Testis (tissue), 3 donors: ENCODE measurements around the gene UGT1A9. TPM values are rescaled to one million over a fixed set of nuclear protein-coding genes. Genes with fewer than 3 reads are reported as not detected.

Source experiments
- DNase-seq: peaks from one replicate; pipeline ENCODE4 v3.0.0-alpha.2; 2019
- H3K27ac ChIP-seq, 2 donors: fragments of 200-600 bp; sonication (generic); one replicate each; pipeline ENCODE4 v1.5.1; 2019
- H3K27me3 ChIP-seq: fragments of 200-600 bp; sonication (generic); one replicate; pipeline ENCODE4 v1.5.1; 2019
- H3K36me3 ChIP-seq: fragments of 200-600 bp; sonication (generic); one replicate; pipeline ENCODE4 v1.5.1; 2017; ENCODE audit warnings: low read depth; ENCODE audit errors: missing control alignments
- H3K4me1 ChIP-seq: fragments of 200-600 bp; sonication (generic); one replicate; pipeline ENCODE4 v1.5.1; 2019
- H3K4me3 ChIP-seq, 2 donors: fragments of 200-600 bp; sonication (generic); one replicate each; pipeline ENCODE4 v1.5.1; 2017 to 2019
- H3K9me3 ChIP-seq: fragments of 200-600 bp; sonication (generic); one replicate; pipeline ENCODE4 v1.5.1; 2017
- POLR2A ChIP-seq: fragments of 450-650 bp; IDR thresholded peaks from one replicate; pipeline ENCODE4 v1.6.1; 2017; ENCODE audit warnings: antibody characterized with exemption, mild to moderate bottlenecking, moderate library complexity
- WGBS, 2 donors: methylation state at CpG; one replicate each; pipeline ENCODE4 v1.1.5; 2018; 5-methylcytosine and 5-hydroxymethylcytosine counted together
- intact Hi-C: fragments of 100-400 bp; cut with DNase I; formaldehyde crosslinking; loops from one replicate; pipeline ENCODE4 v1.15.1; 2023; ENCODE audit warnings: low total_unique reads
- polyA plus RNA-seq: library from polyadenylated mRNA; stranded (reverse); fragments of 350-450 nt; fragmentation: Illumina TruSeq; extraction: RNeasy Lipid Tissue Mini Kit (QIAGEN cat#74804); gene quantifications from one replicate; pipeline ENCODE4 v1.2.3, GENCODE V29; 2014; ENCODE audit warnings: low read depth, low replicate concordance; ENCODE audit not compliant: insufficient read depth
- total RNA-seq, 2 donors: library from RNA; depleted of rRNA; stranded (reverse); fragments of >200 nt; gene quantifications; one replicate each; pipeline ENCODE4 v1.2.3, GENCODE V29; 2016
- TF ChIP-seq, protein P1 (sequence below), 3 experiments: fragments of 450-650 bp in 2 of 3; fragments of 200-600 bp in 1 of 3; sonication (generic) in 1 of 3; IDR thresholded peaks; one replicate each; pipeline ENCODE4 v1.5.1; 2016 to 2019; ENCODE audit warnings: antibody characterized with exemption in 3 of 3, mild to moderate bottlenecking in 2 of 3, moderate library complexity in 1 of 3

Gene UGT1A9
- total and polyA plus RNA-seq, 3 donors from 2014 or later, result not detected

DNA sequence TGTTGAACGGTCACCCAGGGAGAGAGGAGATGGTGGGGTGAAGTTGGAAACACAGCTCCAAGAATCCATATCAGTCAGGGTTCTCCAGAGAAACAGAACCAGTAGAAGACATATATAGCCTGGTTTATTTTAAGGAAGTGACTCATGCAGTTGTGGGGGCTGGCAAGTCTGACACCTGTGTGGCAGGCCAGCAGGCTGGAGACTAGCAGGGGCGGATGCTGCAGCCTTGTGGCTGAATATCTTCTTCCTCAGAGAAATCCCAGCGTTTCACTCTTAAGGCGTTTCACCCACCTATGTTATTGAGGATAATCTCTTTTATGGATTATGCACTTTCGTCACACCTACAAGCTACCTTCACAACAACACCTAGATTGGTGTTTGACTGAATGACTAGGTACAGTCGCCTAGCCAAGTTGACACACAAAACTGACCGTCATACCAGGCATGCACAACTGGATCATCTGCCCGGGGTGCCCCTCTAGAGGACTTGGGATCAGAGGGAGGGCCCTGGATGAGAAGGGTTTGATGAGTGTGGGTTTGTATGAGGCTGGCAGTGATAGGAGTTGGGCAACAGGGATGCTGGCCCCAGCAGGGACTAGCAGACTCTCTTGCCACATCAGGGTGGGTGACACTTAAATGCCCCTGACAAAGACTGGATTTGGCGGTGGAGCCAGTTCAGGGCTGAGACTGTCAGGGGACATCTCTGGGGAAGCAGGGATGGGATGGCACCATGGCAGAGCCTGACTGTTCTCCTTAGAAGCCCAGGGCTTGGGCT lies 129.8 kb downstream of the UGT1A9 start:
- 71 to 85% methylated on average over 9 of the region's 9 CpGs for WGBS, 2 donors
- TF ChIP-seq POLR2A, result no peak
- TF ChIP-seq, protein P1, sequence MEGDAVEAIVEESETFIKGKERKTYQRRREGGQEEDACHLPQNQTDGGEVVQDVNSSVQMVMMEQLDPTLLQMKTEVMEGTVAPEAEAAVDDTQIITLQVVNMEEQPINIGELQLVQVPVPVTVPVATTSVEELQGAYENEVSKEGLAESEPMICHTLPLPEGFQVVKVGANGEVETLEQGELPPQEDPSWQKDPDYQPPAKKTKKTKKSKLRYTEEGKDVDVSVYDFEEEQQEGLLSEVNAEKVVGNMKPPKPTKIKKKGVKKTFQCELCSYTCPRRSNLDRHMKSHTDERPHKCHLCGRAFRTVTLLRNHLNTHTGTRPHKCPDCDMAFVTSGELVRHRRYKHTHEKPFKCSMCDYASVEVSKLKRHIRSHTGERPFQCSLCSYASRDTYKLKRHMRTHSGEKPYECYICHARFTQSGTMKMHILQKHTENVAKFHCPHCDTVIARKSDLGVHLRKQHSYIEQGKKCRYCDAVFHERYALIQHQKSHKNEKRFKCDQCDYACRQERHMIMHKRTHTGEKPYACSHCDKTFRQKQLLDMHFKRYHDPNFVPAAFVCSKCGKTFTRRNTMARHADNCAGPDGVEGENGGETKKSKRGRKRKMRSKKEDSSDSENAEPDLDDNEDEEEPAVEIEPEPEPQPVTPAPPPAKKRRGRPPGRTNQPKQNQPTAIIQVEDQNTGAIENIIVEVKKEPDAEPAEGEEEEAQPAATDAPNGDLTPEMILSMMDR (IDR thresholded peaks at IDR 0.05), result no peak
- peak; percentile 6 for DNase-seq
- Histone ChIP-seq H3K4me1 (no peaks in the 10 kb centered on the region), H3K27ac (no peak overlapping the region), H3K27me3 (no peaks in the 10 kb centered on the region), H3K4me3 (no peak overlapping the region), H3K36me3 (no peaks in the 10 kb centered on the region), H3K9me3 (no peaks in the 10 kb centered on the region)
- intact Hi-C loops, result no loop called here

DNA sequence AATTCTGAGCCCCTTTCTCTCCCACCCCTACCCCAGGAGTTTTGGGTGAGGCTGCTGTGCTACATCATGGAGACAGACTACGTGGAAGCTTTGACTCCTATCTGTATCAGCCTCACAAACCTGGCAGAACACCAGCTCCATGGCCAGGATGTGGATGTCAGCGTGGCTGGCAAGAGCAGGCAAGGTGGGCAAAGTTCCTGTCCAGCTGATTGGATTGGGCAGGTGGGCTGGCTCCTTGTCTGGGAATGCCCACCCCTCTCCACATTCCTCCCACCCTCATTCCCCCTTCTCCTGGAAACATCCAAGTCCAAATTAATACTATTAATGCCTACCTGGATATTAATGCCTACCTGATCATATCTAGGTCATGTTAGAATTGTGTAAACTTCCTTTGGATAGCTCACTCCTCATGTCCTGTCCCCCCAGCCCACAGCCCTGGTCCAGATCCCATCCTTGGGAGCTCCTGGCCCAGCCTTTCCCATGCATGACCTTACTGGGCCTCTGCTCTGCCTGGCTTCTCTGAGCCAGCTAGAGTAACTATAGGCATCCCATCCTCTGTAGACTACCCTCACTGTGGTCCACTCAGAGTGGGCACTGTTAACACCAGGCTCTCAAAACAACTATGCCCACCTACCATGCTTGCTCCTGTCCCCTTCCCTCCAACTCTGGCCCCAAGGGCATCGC lies 130.6 kb downstream of the UGT1A9 start:
- no peaks in the 10 kb centered on the region for H3K4me1 ChIP-seq
- no peaks in the 10 kb centered on the region for H3K36me3 ChIP-seq
- H3K27me3 ChIP-seq, result no peaks in the 10 kb centered on the region
- H3K27ac ChIP-seq, result no peak overlapping the region
- 74 to 77% methylated on average over 3 of the region's 3 CpGs for WGBS, 2 donors
- DNase-seq, result peak; percentile 9
- no peaks in the 10 kb centered on the region for H3K9me3 ChIP-seq
- TF ChIP-seq POLR2A, result no peak
- TF ChIP-seq, protein P1 (IDR thresholded peaks at IDR 0.05), result no peak
- H3K4me3 ChIP-seq, result no peak overlapping the region
- intact Hi-C loops, result no loop called here

DNA sequence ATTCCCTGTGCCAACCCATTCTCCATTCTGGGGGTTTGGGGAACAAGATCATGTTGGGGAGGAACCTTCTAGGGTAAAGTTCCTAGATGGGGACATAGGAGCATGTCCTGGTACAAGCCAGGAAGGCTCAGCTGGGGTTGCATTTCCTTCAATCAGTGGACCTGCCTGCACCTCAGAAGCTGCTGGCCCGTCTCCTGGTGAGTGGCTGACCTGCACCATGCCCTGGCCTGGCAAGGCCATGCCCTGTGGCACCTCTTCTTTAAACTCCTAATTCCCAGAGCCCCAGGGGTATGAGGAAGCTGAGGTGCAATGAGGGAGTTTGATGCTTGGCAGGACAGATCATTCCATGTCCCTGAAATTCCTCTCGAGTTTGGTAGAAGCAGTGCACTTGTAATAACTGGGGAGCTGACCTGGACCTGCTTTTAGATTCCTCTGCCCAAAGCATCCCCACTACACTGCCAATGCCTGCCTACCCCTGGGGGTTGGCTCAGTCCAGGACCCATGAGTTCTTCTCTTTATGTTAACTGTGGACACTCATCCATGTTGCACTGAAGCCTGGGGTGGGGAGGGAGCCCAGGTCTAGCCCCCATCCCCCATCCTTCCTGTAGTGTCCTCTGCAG lies 131.7 kb downstream of the UGT1A9 start:
- Histone ChIP-seq H3K9me3 (no peaks in the 10 kb centered on the region), H3K36me3 (no peaks in the 10 kb centered on the region), H3K27me3 (no peaks in the 10 kb centered on the region), H3K4me3 (no peak overlapping the region), H3K27ac (no peak overlapping the region), H3K4me1 (no peaks in the 10 kb centered on the region)
- peak; percentile 9 for DNase-seq
- intact Hi-C loops, result no loop called here
- WGBS, 2 donors, result 81 to 89% methylated on average over 1 to 2 of the region's 2 CpGs
- TF ChIP-seq POLR2A, result no peak
- TF ChIP-seq, protein P1 (IDR thresholded peaks at IDR 0.05), result no peak

DNA sequence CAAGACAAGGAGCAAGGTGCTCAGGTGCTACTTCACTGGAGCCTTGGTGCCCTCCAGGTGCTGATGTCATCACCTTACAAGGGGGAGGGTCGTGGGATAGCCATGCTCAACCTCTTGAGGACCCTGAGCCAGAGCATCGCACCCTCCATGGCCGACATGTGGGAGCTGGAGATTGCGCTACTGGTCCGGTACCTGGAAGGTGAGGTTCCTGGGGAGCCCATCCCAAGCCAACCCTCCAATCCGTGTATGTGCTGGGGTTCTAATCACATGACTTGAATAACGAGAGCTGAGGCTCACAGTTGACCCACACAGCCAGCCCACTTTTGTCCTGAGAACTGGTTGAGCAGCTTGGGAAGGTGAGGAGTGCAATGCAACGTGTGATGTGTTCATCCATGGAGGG lies 132.3 kb downstream of the UGT1A9 start:
- Histone ChIP-seq H3K9me3 (no peaks in the 10 kb centered on the region), H3K27me3 (no peaks in the 10 kb centered on the region), H3K36me3 (no peaks in the 10 kb centered on the region), H3K4me3 (no peak overlapping the region), H3K27ac (no peak overlapping the region), H3K4me1 (no peaks in the 10 kb centered on the region)
- no peak for TF ChIP-seq POLR2A
- TF ChIP-seq, protein P1 (IDR thresholded peaks at IDR 0.05), result no peak
- intact Hi-C loops, result no loop called here
- 56 to 71% methylated on average over 4 to 8 of the region's 8 CpGs for WGBS, 2 donors
- peak; percentile 9 for DNase-seq
